MM.1S (cell line): ENCODE results near the gene NOD2.
A peak's percentile ranks its signal among the peaks of the same experiment; 100 is the strongest.

Experiments used
- EZH2 ChIP-seq: fragments of 300-600 bp; sonication (generic); optimal IDR thresholded peaks from 2 replicates; pipeline ENCODE3; 2017; ENCODE audit warnings: low read depth, mild to moderate bottlenecking, antibody characterized with exemption, low read length, mixed read lengths
- EZH2phosphoT487 ChIP-seq: fragments of 300-600 bp; sonication (generic); IDR thresholded peaks from 2 replicates; pipeline ENCODE4 v1.6.1; 2018; ENCODE audit warnings: antibody characterized with exemption, low read length
- TF ChIP-seq, protein P1 (sequence below): fragments of 300-600 bp; sonication (generic); IDR thresholded peaks from 2 replicates; pipeline ENCODE4 v1.5.1; 2016; ENCODE audit warnings: antibody characterized with exemption, low read length, mixed read lengths

DNA sequence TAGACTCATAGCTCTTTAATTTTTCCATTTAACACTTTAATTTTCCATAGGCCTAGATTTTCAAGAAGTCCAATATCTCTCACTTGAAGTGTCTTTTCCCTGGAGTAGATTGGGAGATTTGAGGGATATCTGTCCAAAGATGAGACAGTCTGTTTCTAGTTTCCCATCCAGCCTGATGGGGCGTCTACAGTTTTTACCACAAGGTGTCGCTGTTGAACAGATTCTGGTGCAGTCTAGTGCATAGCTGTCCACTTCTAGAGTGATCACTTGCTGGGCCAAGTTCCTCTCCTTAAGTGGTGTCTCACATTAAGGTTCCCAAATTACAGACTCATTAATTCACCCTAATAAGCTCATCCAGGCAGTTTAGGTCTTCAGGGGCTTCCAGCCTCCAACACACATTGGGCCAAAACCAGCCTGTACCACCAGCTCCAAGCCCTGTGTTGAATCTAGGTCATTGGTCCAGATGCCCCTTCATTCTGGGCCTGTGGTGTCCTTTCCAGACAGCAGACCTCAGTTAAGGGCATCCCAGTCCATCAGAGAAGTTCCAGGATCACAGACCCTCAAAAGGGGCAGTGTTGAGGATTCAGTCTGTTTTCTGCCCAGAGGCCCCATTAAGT is 21.7 kb upstream of the NOD2 start:
- TF ChIP-seq, protein P1, sequence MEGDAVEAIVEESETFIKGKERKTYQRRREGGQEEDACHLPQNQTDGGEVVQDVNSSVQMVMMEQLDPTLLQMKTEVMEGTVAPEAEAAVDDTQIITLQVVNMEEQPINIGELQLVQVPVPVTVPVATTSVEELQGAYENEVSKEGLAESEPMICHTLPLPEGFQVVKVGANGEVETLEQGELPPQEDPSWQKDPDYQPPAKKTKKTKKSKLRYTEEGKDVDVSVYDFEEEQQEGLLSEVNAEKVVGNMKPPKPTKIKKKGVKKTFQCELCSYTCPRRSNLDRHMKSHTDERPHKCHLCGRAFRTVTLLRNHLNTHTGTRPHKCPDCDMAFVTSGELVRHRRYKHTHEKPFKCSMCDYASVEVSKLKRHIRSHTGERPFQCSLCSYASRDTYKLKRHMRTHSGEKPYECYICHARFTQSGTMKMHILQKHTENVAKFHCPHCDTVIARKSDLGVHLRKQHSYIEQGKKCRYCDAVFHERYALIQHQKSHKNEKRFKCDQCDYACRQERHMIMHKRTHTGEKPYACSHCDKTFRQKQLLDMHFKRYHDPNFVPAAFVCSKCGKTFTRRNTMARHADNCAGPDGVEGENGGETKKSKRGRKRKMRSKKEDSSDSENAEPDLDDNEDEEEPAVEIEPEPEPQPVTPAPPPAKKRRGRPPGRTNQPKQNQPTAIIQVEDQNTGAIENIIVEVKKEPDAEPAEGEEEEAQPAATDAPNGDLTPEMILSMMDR: peak; percentile 80
- TF ChIP-seq EZH2phosphoT487: no peak
- no peak for TF ChIP-seq EZH2
